Activated CD4-positive, CD25-positive, alpha-beta regulatory T cell (primary cell): Measurements from ENCODE around the gene MAEA.
A peak's percentile ranks its signal among the peaks of the same experiment; 100 is the strongest.

Source experiments
- DNase-seq, 4 experiments: peaks; one replicate each; lab custom pipeline; 2025; lab: John Stamatoyannopoulos, UW

The MAEA gene

GRCh38 chr4:1300466-1301455 is 11.1 kb downstream of the MAEA start:
- no peak for DNase-seq

GRCh38 chr4:1302159-1302558 is 12.5 kb downstream of the MAEA start:
- no peak for DNase-seq

GRCh38 chr4:1305261-1305711 is 15.6 kb downstream of the MAEA start:
- no peak for DNase-seq

- DNase-seq: no peak
These were observed 16.2 kb downstream of the MAEA start for GRCh38 chr4:1305781-1306455.

GRCh38 chr4:1307951-1308735 is 18.5 kb downstream of the MAEA start:
- no peak for DNase-seq

- DNase-seq: peak in 3 of 4 experiments; percentile 13 to 33 (median 19)
These were observed 19.7 kb downstream of the MAEA start for GRCh38 chr4:1309261-1310010.

GRCh38 chr4:1310031-1310795 is 20.5 kb downstream of the MAEA start:
- no peak for DNase-seq

- DNase-seq: no peak
These were observed 21.3 kb downstream of the MAEA start for GRCh38 chr4:1310796-1311631.

GRCh38 chr4:1312821-1313640 is 23.3 kb downstream of the MAEA start:
- DNase-seq: no peak

GRCh38 chr4:1315306-1315705 is 25.6 kb downstream of the MAEA start:
- no peak for DNase-seq

GRCh38 chr4:1315836-1316536 is 26.3 kb downstream of the MAEA start:
- no peak for DNase-seq

- DNase-seq: no peak
These were observed 27.0 kb downstream of the MAEA start for GRCh38 chr4:1316537-1317168.

- no peak for DNase-seq
These were observed 27.7 kb downstream of the MAEA start for GRCh38 chr4:1317177-1318045.

- no peak for DNase-seq
These were observed 28.3 kb downstream of the MAEA start for GRCh38 chr4:1318046-1318375.

- peak in 1 of 4 experiments; percentile 6 for DNase-seq
These were observed 29.0 kb downstream of the MAEA start for GRCh38 chr4:1318488-1319213.

GRCh38 chr4:1321486-1321885 is 31.8 kb downstream of the MAEA start:
- DNase-seq: no peak
